HepG2 (cell line): ENCODE measurements around the gene R3HDM4. TPM values are rescaled to one million over a fixed set of nuclear protein-coding genes. Genes with fewer than 3 reads are reported as not detected.

ENCODE experiments used
- ATAC-seq: fragments of 200-7000 bp; cut with Tn5 transposase; 3 replicates; pipeline ENCODE4 v1.9.1; 2020; ENCODE audit warnings: mild to moderate bottlenecking, moderate library complexity
- BruUV-seq: library from RNA; stranded (reverse); fragments of 400-500 nt; replicated peaks from 2 replicates; lab custom pipeline; 2021; lab: Mats Ljungman, UMichigan
- CTCF ChIA-PET: fragments of 300-600 bp; formaldehyde crosslinking; extraction: SDS; loops from one replicate; lab custom pipeline; 2021; ENCODE audit warnings: low total read pairs, inconsistent platforms, low intra/inter-chr PET ratio; lab: Yijun Ruan, JAX
- POLR2A ChIA-PET: fragments of 350-600 bp; sonication (Branson Sonifier 250); formaldehyde crosslinking; loops from one replicate; lab custom pipeline; 2020; ENCODE audit warnings: antibody characterized with exemption, inconsistent platforms; lab: Yijun Ruan, JAX
- DNase-seq: peaks from one replicate; pipeline ENCODE4 v3.0.0-alpha.2; 2015; ENCODE audit warnings: low spot score
- FAIRE-seq: peaks from 3 replicates; lab custom pipeline; 2011; peaks lifted over from hg19 to GRCh38; lab: Jason Lieb, UNC
- H2AFZ ChIP-seq: one replicate; pipeline ENCODE4 v1.6.1; 2011; ENCODE audit warnings: low read length, inconsistent platforms
- H3K27ac ChIP-seq: fragments of 300-600 bp; 3 replicates; pipeline ENCODE4 v1.8.0; 2011; ENCODE audit warnings: mixed run types, mild to moderate bottlenecking, mixed read lengths, low read length, inconsistent platforms; ENCODE audit not compliant: insufficient read depth; ENCODE audit errors: extremely low read length
- H3K27me3 ChIP-seq, 2 experiments: fragments of 200-600 bp in 1 of 2; 2 replicates in 1 of 2; 3 replicates in 1 of 2; pipeline versions ENCODE4 v1.6.0 to v1.8.0; 2011; ENCODE audit warnings: low read length in 2 of 2, mild to moderate bottlenecking in 2 of 2, moderate library complexity in 2 of 2, inconsistent platforms in 1 of 2; ENCODE audit not compliant: insufficient read depth in 2 of 2, control insufficient read depth in 1 of 2
- H3K36me3 ChIP-seq, 2 experiments: fragments of 200-600 bp in 1 of 2; replicated peaks in 1 of 2; 2 replicates in 1 of 2; 3 replicates in 1 of 2; pipeline versions ENCODE4 v1.5.1 to v1.8.0; 2011; ENCODE audit warnings: low read length in 2 of 2, inconsistent platforms in 1 of 2; ENCODE audit not compliant: insufficient read depth in 2 of 2, control insufficient read depth in 1 of 2
- H3K4me1 ChIP-seq: 2 replicates; pipeline ENCODE4 v1.5.1; 2012; ENCODE audit warnings: low read length, inconsistent platforms; ENCODE audit not compliant: insufficient read depth
- H3K4me2 ChIP-seq: 2 replicates; pipeline ENCODE4 v1.6.0; 2011; ENCODE audit warnings: low read depth, low read length, inconsistent platforms
- H3K4me3 ChIP-seq, 3 experiments: fragments of 200-600 bp in 1 of 3; sonication (generic), shearing (Covaris generic) in 1 of 3; replicated peaks in 1 of 3; 2 replicates each; pipeline ENCODE4 v1.5.1; 2011 to 2016; ENCODE audit warnings: low read length in 3 of 3, inconsistent platforms in 2 of 3, low read depth in 2 of 3, mild to moderate bottlenecking in 2 of 3, control low read depth in 1 of 3, mixed read lengths in 1 of 3; ENCODE audit not compliant: insufficient read depth in 1 of 3
- H3K79me2 ChIP-seq: one replicate; pipeline ENCODE4 v1.6.1; 2011; ENCODE audit warnings: low read length, inconsistent platforms; ENCODE audit not compliant: insufficient read depth
- H3K9ac ChIP-seq: 2 replicates; pipeline ENCODE4 v1.6.0; 2011; ENCODE audit warnings: mild to moderate bottlenecking, low read depth, low read length, inconsistent platforms; ENCODE audit not compliant: insufficient read depth
- H3K9me3 ChIP-seq: 2 replicates; pipeline ENCODE4 v1.5.1; 2012; ENCODE audit warnings: mild to moderate bottlenecking, low read length
- H4K20me1 ChIP-seq: 2 replicates; pipeline ENCODE4 v1.6.0; 2011; ENCODE audit warnings: inconsistent platforms, mild to moderate bottlenecking, low read length, moderate library complexity; ENCODE audit not compliant: insufficient read depth
- ATM ChIP-seq: fragments of 450-650 bp; IDR thresholded peaks from 2 replicates; pipeline ENCODE4 v1.7.1; 2017; ENCODE audit warnings: mild to moderate bottlenecking, borderline replicate concordance
- GABPA ChIP-seq, 2 experiments: IDR thresholded peaks; 2 replicates each; pipeline ENCODE4 v1.6.1; 2011 to 2016; ENCODE audit warnings: low read depth in 2 of 2, low read length in 1 of 2, missing biosample characterization in 1 of 2, missing genetic modification characterization in 1 of 2
- GFI1 ChIP-seq: sonication (generic); formaldehyde crosslinking; IDR thresholded peaks from 2 replicates; pipeline ENCODE4 v1.5.0; 2020; ENCODE audit warnings: missing genetic modification reagents, mild to moderate bottlenecking, borderline replicate concordance
- KLF6 ChIP-seq: IDR thresholded peaks from 2 replicates; pipeline ENCODE4 v1.8.0; 2016; ENCODE audit warnings: missing biosample characterization, missing genetic modification reagents
- NBN ChIP-seq: fragments of 450-650 bp; conservative IDR thresholded peaks from 2 replicates; pipeline ENCODE4 v1.6.1; 2017
- RARG ChIP-seq: sonication (generic); formaldehyde crosslinking; IDR thresholded peaks from 2 replicates; pipeline ENCODE4 v1.4.0; 2020; ENCODE audit warnings: low read depth, mild to moderate bottlenecking, missing genetic modification reagents
- RBM22 ChIP-seq: fragments of 200-400 bp; formaldehyde crosslinking; optimal IDR thresholded peaks from 2 replicates; pipeline ENCODE3; 2017; ENCODE audit warnings: mild to moderate bottlenecking, low read length, moderate library complexity
- SMAD3 ChIP-seq: sonication (generic); formaldehyde crosslinking; IDR thresholded peaks from 2 replicates; pipeline ENCODE4 v1.4.0; 2020; ENCODE audit warnings: missing genetic modification reagents
- ZBTB20 ChIP-seq: sonication (generic); formaldehyde crosslinking; IDR thresholded peaks from 2 replicates; pipeline ENCODE4 v1.8.1; 2023; ENCODE audit warnings: missing genetic modification reagents, low read depth, mild to moderate bottlenecking, borderline replicate concordance
- ZNF343 ChIP-seq: sonication (generic); formaldehyde crosslinking; IDR thresholded peaks from 2 replicates; pipeline ENCODE4 v1.4.0; 2020; ENCODE audit warnings: mild to moderate bottlenecking, missing genetic modification reagents
- ZNF607 ChIP-seq: sonication (generic); formaldehyde crosslinking; IDR thresholded peaks from 2 replicates; pipeline ENCODE4 v1.5.1; 2020; ENCODE audit warnings: missing genetic modification reagents, mild to moderate bottlenecking, borderline replicate concordance
- ZNF790 ChIP-seq: sonication (generic); formaldehyde crosslinking; IDR thresholded peaks from 2 replicates; pipeline ENCODE4 v1.8.0; 2022; ENCODE audit warnings: missing genetic modification reagents, mild to moderate bottlenecking, borderline replicate concordance
- ZNF883 ChIP-seq: sonication (generic); formaldehyde crosslinking; IDR thresholded peaks from 2 replicates; pipeline ENCODE4 v1.5.1; 2020; ENCODE audit warnings: mild to moderate bottlenecking, missing genetic modification reagents; ENCODE audit errors: not compliant biosample characterization
- WGBS: methylation state at CpG from one replicate; pipeline ENCODE4 v1.1.6; 2017; ENCODE audit warnings: low lambda C conversion rate; 5-methylcytosine and 5-hydroxymethylcytosine counted together
- in situ Hi-C: cut with HindIII; loops from 2 replicates; pipeline ENCODE4 v1.10.0; 2017; ENCODE audit warnings: low pct_unique_long_range_greater_than_20kb; ENCODE audit not compliant: extremely low pct_ligation_motif_present
- intact Hi-C: fragments of 100-400 bp; cut with micrococcal nuclease; formaldehyde crosslinking; loops from one replicate; pipeline ENCODE4 v1.10.0; 2022; ENCODE audit not compliant: unreplicated experiment
- polyA plus RNA-seq, 8 experiments: library from polyadenylated mRNA; depleted of rRNA in 3 of 8; stranded (reverse) in 7 of 8; unstranded in 1 of 8; fragments of >200 nt; fragmentation: Illumina TruSeq in 4 of 8; extraction: Trizol in 4 of 8; gene quantifications; 2 replicates each; pipeline versions ENCODE4 v1.2.1 to v1.2.3, GENCODE V29; 2011 to 2016; ENCODE audit warnings: low read depth in 4 of 8, missing spikeins in 1 of 8, mixed read lengths in 1 of 8; ENCODE audit not compliant: insufficient read depth in 1 of 8
- total RNA-seq, 5 experiments: library from RNA; depleted of rRNA; stranded (reverse); fragments of >200 nt; fragmentation: Illumina TruSeq; extraction: Trizol; gene quantifications; 2 replicates each; pipeline ENCODE4 v1.2.3, GENCODE V29; 2016; ENCODE audit warnings: low read depth in 1 of 5
- TF ChIP-seq, protein P1 (sequence below): sonication (generic); formaldehyde crosslinking; IDR thresholded peaks from 2 replicates; pipeline ENCODE4 v1.5.0; 2020; ENCODE audit warnings: missing genetic modification reagents
- TF ChIP-seq, protein P2 (sequence below): sonication (generic); formaldehyde crosslinking; IDR thresholded peaks from 2 replicates; pipeline ENCODE4 v1.9.0; 2021; ENCODE audit warnings: missing genetic modification reagents, borderline replicate concordance

Gene R3HDM4
- total and polyA plus RNA-seq, 2 of the 13 experiments (the other 11 are each of a cell fraction or from before 2014, with no cell fraction given): 26.2 to 26.9 TPM

DNA sequence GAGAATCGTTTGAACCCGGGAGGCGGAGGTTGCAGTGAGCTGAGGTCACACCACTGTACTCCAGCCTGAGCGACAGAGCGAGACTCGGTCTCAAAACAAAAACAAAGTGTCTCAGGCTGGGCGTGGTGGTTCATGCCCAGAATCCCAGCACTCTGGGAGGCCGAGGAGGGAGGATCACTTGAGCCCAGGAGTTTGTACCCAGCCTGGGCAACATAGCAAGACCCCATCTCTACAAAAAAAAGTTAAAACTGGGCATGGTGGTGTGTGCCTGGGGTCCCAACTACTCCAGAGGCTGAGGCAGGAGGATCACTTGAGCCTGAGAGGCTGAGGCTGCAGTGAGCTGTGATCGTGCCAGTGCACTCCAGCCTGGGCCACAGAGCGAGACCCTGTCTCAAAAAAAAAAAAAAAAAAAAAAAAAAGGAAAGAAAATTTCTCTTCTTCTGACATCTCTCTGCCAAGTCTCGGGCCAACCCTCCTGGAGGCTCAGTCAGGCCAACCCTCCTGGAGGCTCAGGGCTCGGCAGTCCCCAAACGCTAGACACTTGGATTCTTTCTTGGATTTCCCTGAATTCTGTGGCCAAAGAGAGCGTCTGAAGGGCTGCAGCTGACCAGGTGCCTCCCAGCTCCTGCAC, 39.1 kb upstream of the R3HDM4 start (continued):
- TF ChIP-seq ZBTB20 (CRISPR knock-in tag): no peak
- no peak for TF ChIP-seq ZNF343
- TF ChIP-seq, protein P1, sequence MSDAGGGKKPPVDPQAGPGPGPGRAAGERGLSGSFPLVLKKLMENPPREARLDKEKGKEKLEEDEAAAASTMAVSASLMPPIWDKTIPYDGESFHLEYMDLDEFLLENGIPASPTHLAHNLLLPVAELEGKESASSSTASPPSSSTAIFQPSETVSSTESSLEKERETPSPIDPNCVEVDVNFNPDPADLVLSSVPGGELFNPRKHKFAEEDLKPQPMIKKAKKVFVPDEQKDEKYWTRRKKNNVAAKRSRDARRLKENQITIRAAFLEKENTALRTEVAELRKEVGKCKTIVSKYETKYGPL (CRISPR knock-in tag): no peak
- no peak for TF ChIP-seq ZNF790 (CRISPR knock-in tag)
- TF ChIP-seq GFI1 (CRISPR knock-in tag): 0 out of 2 replicates have a peak, but pooled peaks have one; percentile 23
- TF ChIP-seq, all 625 proteins: peak for 18

DNA sequence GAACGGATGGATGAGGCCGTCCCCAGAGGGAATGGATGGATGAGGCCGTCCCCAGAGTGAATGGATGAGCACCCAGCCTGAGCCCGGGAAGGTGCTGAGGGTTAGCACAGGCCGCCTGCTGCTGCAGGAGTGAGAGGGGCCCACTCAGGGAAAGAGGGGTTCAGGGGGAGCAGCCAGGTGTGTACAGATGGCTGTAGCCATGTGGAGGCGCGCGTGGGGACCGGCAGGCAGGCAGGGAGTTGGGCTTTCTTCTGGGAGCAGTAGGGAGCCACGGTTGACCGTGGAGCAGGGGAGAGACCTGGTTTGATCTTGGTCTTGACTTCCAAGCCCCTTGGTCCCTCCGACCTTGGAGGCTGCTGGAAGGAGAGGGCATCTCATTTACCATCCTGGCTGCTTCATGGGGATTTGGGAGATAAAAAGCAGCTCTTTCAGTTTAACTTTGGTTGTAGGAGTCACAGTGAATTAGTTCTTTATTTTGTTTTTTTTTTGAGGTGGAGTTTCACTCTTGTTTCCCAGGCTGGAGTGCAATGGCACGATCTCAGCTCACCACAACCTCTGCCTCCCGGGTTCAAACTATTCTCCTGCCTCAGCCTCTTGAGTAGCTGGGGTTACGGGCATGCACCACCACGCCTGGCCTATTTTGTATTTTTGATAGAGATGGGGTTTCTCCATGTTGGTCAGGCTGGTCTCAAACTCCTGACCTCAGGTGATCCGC, 37.5 kb upstream of the R3HDM4 start:
- Histone ChIP-seq H3K4me3 (no peak overlapping the region), H3K9me3 (no peaks in the 10 kb centered on the region), H3K36me3 (peaks cover 12 to 23% of the 10 kb centered on the region in 2 experiments; a peak in 4 of 5 replicates), H3K27ac (peak overlapping the region; percentile 99), H3K4me1 (peaks cover 75% of the 10 kb centered on the region), H3K27me3 (no peaks in the 10 kb centered on the region), H3K79me2 (peaks cover 65% of the 10 kb centered on the region), H3K4me2 (no peak overlapping the region), H3K9ac (peak overlapping the region; percentile 26; the same call in 1 of the 2 replicates), H4K20me1 (peaks cover 14% of the 10 kb centered on the region; the same call in 1 of the 2 replicates), H2AFZ (no peak overlapping the region)
- no peak for ATAC-seq
- CTCF ChIA-PET: no interaction called here
- in situ Hi-C loops: no loop called here
- POLR2A ChIA-PET: interaction anchor here (4.2 to 4.8 kb wide), 2 partner anchors 11 to 19 kb away, joined by 49 to 50 read pairs; no protein-coding TSS in a partner anchor
- intact Hi-C loops: no loop called here
- FAIRE-seq: no peak
- 85% methylated on average over 14 of the region's 17 CpGs for whole genome bisulfite sequencing
- BruUV-seq: no TSS peak
- no peak for DNase-seq
- TF ChIP-seq NBN (no peak), ZNF607 (no peak), KLF6 (CRISPR knock-in tag) (no peak), ZNF883 (CRISPR knock-in tag) (no peak), ATM (no peak), RBM22 (peak; percentile 70), GABPA (IDR thresholded peaks at IDR 0.05; ENCODE audit: low read depth, low read length) (no peak), GABPA (CRISPR knock-in tag; IDR thresholded peaks at IDR 0.05; ENCODE audit: low read depth) (no peak), RARG (CRISPR knock-in tag) (no peak), ZNF343 (no peak), SMAD3 (CRISPR knock-in tag) (no peak)
- TF ChIP-seq, protein P2, sequence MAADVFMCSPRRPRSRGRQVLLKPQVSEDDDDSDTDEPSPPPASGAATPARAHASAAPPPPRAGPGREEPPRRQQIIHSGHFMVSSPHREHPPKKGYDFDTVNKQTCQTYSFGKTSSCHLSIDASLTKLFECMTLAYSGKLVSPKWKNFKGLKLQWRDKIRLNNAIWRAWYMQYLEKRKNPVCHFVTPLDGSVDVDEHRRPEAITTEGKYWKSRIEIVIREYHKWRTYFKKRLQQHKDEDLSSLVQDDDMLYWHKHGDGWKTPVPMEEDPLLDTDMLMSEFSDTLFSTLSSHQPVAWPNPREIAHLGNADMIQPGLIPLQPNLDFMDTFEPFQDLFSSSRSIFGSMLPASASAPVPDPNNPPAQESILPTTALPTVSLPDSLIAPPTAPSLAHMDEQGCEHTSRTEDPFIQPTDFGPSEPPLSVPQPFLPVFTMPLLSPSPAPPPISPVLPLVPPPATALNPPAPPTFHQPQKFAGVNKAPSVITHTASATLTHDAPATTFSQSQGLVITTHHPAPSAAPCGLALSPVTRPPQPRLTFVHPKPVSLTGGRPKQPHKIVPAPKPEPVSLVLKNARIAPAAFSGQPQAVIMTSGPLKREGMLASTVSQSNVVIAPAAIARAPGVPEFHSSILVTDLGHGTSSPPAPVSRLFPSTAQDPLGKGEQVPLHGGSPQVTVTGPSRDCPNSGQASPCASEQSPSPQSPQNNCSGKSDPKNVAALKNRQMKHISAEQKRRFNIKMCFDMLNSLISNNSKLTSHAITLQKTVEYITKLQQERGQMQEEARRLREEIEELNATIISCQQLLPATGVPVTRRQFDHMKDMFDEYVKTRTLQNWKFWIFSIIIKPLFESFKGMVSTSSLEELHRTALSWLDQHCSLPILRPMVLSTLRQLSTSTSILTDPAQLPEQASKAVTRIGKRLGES (CRISPR knock-in tag): no peak
